Right forelimb (tissue), 1 donor: ENCODE results near the gene MRPL20.

ENCODE experiments used
- DNase-seq: peaks from one replicate; pipeline ENCODE4 v3.0.0-alpha.2; 2018

Gene MRPL20

DNA sequence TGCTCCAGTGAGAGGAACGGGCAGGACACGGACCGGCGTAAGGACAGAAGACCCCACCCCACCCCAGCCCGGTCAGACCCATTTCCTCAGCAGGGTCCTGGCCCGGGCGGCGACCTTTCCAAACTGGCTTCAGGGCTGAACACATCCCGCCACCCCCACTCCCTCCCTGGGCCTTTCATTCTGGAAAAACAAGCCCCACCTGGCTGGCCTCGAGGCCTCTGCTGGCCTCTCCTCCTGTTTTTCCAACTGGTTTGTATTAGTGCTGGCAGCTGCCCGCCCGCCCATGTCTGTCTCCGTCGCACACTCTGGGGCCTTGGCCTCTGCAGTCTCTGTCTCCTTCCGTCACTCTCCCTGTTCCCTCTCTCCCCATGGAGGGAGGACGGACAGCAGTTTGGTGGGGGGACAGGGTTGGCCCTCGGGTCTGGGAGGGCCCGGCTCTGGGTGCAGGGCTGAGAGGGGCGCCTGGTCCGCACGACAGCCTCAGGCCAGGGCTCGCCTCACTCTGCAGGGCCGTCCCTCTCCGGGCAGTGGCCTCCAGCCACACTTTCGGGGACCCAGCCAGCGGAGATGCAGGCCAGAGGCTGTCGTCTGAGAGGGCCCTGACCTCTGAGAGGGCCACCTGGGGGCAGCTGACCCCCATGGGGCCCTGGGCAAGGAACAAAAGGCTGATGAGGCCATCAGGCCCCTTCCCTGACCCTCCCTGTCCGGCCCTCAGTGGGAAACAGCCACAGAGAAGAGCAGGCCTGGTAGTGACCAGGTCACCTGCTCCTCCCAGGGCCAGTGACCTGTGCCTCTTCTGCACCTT, 47.2 kb downstream of the MRPL20 start:
- DNase-seq, result peak; percentile 85

DNA sequence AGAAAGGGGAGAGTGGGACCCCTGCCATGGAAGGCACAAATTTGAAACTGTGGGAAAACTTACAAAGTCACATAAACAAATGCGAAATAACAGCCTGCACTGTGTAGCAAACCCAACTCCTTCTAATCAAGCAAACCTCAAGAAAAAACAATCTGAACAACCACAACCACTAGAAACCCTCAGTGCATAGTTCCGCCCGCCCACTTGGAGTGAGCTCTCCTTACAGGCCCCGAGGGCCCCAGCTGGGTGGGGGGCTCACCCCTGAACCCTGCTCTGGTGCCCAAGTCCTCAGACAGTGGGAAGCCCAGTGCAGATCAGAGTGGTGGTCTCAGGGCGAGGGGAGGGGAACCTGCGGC, 47.8 kb downstream of the MRPL20 start:
- no peak for DNase-seq

DNA sequence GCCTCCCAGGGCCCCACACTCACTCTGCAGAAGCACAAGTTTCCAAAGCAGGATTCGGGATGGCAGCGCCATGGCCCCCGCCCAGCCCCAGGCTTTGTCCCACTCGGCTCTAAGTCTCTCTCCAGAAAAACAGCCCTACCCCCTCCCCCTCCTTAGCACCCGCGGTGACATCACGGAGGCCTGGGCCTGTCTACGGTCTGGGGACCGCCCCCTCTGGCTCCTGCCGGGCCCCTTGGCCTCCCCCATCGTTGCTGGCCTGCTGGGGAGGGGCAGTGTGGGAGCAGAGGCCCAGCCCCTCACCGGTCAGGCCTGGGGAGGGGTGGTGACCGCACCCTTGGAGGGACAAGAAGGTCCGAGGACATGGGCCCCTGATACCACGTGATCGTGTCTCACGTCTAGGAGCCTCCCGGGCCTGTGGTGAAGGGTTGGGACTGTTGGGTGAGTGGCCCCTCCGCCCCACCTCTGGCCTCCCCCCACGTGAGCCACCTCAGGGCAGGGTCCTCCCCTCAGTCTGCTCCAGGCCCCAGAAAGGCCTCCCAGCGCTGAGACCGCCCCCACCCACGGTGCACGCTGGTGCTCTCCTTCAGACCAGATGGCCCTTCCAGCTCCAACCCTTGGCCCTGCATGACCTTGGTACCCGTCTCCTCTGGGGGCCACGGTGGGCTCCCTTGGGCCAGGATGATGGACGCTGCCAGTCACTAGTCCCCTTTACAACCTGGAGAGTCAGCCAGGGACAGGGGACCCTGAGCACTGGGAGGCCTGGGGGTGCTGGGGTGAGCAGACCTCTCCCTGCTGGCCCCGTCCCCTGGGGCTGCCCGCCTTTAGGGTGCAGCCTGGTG, 48.4 kb downstream of the MRPL20 start, which contains the start of gene MXRA8:
MXRA8 (minus strand) TSS at position 123 of the 839 bp plus-strand sequence; CDS start at position 72, 51 bp downstream.
- peak; percentile 92 for DNase-seq

DNA sequence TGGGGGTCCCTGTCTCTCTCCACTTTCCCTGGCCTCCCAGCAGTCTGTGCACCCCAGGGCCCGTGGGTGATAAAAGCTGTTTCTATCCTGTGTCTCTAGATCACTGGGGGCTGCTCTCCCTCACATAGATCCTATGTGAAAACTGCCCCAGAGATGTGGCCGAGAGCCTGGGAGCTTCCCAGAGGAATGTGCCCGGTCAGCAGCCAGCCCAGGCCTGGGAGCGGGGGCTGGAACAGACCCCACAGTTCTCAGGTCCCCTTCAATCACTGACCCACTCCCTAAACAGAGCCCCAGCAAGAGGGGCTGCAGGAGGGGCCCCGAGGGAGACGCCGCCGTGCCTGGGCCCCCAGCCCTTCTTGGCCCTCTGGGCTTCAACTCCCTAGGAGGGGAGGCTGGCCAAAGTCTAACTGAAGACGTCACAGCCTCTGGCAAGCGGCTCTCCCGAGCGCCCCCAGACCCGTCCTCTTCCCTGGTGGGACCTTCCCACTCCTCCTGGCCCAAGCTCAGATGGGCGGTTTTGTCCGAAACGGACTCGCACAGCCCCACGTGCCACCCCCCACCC, 49.1 kb downstream of the MRPL20 start:
- DNase-seq, result no peak

DNA sequence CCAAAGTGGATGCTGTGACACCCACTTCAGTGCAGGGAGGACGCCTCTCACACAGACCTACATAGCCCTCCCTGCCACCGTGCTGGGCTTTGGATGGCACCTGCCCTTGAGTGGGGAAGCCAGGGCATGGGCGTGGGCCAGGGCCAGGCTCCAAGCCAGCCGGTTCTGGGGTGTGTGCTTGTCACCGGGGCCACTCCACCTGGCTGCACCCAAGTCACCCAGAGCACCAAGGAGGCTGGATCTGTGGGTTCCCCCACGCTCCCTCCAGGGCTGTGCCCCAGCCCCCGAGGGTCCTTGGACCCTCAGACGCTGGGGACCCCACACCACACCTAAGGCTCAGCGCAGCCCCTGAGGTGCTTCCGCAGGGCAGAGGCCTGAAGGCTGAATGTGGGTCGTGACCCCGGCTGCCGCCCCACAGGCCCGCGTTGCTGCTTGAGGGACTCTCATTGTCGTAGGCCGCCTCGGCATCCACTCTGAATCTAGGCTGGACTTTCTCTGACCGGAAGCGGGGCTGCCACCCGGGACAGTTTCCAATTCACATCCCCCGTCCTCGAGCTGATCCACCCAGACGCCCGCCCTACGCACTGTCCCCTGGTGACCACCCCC, 50.2 kb downstream of the MRPL20 start:
- DNase-seq, result no peak

DNA sequence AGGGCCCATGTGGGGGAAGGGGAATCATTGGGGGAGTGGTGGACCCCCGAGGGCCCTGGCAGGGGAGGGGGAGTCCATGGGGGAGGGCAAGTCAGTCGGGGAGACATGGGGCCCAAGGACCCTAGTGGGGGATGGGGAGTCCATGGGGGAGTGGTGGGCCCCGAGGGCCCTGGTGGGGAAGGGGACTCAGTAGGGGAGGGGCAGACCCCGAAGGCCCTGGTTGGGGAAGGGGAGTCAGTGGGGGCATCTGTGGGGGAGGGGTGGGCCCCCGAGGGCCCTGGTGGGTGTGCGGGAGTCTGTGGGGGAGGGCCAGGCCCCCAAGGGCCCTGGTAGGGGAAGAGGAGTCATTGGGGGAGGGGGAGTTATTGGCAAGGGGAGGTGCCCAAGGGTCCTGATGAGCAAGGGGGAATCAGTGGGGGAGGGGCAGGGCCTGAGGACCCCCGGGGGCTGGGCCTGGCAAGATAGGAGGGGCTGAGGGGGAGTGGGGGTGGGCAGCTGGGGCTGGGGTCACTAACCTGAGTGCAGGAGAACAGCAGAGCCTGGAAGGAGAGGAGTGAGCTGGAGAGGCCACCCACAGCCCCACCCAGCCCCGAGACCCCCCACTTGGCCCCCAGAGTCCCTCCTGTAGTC, 50.8 kb downstream of the MRPL20 start:
- no peak for DNase-seq

DNA sequence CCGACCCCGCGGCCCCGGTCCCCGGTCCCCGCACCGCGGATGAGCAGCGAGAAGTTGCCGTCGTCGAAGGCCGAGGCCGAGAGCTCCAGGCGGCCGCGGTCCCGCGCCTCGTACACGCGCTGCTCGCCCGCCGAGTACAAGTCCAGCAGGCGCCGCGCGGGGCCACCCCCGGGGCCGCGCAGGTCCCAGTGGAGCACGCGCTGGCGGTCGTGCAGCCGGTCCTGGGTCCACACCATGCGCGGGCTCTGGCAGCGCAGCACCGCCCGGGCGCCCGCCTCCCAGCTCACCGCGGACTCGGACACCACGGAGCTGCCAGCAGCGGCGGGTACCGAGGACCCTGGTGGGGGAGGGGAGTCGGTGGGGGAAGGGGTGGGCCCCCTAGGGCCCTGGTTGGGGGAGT, 51.7 kb downstream of the MRPL20 start:
- peak; percentile 58 for DNase-seq

DNA sequence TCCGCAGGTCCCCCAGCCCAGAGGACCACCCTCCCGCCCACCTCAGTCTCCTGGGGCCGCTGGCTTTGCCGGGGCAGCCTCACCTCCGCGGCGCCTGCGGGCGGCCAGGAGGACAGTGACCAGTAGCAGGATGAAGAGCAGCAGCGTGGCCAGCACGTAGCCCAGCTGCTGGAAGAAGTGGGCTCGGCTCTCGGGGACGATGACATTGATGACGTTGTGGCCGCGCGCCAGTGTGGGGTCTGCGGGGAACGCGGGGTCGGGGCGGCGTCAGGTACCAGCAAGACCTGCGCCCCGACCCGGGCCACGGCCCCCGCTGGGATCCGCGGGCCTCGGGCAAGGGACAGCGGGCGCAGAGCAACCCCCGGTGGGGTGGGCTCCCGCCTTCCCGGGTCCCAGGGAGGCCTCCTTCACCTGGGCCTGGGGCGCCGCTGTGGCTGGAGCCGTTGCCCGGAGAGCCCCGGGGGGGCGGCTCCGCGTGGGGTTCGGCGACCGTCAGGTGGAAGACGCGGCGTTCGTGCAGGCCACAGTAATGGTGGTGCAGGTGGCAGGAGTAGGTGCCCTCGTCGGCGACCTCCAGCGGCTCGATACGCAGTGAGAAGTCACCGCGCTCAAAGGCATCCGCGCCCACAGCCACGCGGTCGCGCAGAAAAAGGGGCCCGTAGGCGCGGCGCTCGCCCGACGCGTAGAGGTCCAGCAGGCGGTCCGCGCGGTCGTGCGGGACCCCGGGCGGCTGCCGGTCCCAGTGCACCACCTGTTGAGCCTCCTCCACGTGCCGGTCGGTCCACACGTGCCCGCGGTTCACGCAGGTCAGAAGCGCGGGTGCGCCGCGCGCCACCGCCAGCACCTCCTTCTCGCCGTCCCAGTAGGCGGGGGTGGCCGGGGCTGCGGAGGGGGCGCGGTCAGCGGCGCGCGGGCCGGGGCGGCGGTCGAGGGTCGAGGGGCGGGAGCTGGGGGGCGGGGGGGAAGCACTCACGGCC, 52.5 kb downstream of the MRPL20 start:
- no peak for DNase-seq

DNA sequence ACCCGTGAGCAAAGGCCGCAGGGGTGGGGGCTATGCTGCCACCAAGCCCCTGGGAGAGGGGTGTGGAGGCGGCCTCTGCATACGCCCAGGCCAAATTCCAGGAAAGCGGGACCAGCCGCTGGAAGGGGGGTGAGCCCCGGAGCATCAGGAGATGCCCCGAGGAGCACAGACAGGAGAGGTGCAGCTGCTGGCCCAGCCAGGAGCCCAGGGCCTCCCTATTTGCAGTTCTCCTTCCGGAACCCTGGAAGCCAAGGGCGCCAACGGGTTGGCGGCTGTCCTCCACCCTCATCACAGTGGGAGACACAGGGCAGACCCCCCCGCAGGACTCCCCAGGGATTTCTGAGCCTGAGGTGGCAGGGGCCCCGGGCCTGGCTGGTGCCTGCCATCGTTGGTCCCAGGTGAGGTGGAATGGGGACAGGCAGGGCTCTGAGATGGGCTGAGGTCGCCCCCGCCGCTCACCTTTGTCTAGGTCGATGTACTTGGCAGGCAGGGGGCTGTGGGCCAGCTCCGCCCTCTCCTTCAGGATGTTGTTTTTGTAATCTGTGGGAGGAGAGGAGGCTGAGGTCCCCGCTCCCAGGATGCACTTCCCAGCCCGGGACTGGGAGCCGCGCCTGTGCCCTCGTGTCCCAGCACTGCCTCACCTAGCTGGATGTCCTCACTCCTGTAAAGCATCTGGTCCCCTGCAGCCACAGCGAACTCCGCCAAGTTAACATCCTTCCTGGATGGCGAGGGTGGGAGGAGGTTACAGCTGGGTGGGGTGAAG, 53.5 kb downstream of the MRPL20 start:
- DNase-seq, result no peak

DNA sequence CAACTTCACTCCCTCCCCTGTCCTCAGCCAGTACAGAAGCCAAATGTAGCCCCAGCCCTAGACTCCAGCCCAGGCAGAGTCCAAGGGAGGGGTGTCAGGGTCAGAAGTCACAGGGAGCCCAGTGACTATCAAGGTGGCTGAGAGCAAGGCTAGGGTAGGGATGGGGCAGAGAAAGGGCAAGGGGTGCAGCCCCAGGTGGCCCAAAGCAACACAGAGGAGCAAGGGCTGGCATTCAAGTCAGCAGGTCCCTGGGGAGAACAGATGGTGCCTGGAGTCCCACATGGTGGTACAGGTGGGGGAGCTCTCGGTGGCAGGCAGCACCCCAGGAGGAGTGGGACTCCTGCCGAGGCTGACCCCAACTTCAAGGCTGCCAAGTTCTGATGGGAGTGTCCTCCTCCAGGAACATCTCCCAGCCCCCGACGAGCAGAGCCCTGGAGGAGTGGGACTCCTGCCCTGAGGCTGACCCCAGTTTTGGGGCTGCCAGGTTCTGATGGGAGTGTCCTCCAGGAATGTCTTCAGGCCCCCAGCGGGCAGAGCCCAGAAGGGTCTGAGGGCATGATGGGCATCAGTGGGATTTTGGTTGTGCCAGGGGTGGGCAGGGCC, 54.2 kb downstream of the MRPL20 start:
- DNase-seq, result no peak
